GM18520 (cell line): ENCODE results near the gene FAM168A.

Experiments
- ATAC-seq: cut with Tn5 transposase; IDR thresholded peaks from one replicate; pipeline ENCODE4 v1.9.1; 2021; ENCODE audit not compliant: unreplicated experiment

The FAM168A gene

DNA sequence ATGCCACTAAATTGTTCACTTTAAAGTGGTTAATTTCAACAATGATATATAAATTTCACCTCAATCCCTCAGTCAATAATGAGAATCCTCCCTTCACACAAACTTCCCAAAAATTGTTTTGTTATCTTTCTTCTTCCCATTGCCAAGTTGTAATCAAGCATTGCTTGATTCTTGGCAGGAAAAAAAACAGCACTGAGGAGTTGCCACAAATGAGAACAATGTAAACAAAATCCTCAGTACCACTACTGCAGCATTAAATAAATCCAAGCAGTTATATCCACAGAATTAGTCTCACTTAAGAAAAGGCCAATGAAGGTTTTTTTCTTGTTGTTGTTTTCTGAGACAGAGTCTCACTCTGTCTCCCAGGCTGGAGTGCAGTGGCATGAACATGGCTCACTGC, 38.2 kb downstream of the FAM168A start:
- ATAC-seq, result no peak

GRCh38 chr11:73556966-73557365, 40.9 kb downstream of the FAM168A start:
- no peak for ATAC-seq

DNA sequence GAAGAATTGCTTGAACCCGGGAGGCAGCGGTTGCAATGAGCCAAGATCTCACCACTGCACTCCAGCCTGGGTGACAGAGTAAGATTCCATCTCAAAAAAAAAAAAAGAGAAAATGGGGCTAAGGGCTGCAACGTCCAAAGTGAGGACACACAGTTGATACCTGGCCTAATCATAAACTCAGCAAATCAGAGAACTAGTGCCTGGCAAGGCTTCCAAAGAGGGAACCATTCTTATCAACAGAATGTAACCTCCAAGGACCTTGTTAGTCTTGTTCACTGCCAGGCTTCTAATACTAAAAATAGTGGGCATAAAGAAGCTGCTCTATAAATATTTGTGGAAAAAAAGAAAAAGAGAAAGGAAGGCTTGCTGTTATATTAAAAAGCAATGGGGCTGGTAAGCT, 42.3 kb downstream of the FAM168A start:
- ATAC-seq, result no peak

- ATAC-seq, result no peak
Observed at GRCh38 chr11:73554671-73555320, 43.1 kb downstream of the FAM168A start.

GRCh38 chr11:73553266-73553665, 44.6 kb downstream of the FAM168A start:
- no peak for ATAC-seq

- no peak for ATAC-seq
Observed at GRCh38 chr11:73551677-73552076, 46.2 kb downstream of the FAM168A start.

- ATAC-seq, result no peak
Observed at GRCh38 chr11:73549376-73549775, 48.5 kb downstream of the FAM168A start.

DNA sequence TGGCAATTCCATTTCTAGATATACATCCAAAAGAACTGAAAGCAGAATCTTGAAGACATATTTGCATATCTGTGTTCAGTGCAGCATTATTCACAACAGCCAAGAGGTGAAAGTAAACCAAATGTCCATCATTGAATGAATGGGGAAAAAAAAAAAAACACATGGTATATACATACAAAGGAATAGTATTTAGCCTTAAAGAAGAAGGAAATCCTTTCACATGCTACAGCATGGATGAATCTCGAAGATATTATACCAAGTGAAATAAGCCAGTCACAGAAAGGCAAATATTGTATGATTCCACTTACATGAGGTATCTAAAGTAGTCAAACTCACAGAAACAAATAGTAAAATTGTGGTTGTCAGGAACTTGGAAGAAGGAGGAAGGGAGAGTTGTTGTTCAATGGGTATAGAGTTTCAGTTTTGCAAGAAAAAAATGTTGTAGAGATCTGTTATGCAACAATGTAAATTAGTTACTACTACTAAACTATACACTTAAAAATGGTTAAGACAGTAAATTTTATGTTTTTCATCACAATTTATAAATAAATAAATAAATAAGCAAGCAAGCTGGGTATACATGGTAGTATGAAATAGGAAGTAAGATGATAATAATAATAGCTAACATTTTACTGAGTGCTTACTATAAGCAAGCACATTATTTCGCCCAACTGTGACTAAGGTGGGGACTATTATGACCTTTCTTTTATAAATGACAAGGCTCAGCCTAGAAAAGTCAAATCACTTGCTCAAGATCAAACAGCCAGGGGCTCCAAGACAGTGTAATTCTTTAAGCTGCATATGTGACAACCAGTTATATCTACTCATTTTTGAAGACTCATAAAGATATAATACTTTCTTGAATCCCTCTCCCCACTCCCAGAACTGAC, 50.0 kb downstream of the FAM168A start:
- ATAC-seq, result no peak

DNA sequence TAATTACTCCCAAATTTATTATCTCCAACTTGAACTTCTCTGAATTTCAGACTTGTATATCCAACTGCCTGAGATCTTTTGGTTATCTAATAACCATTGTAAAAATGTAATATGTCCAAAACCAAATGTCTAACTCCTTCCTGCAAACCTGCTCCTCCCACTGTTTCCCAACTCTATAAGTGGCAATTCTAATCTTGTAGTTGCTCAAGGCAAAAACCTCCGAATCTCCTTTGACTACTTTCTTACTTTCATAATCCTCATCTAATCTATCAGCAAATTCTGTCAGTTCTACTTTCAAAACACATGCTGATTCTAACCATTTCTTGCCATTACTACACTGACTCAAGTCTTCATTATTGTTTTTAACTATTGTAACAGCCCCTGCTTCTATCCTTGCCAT, 55.7 kb downstream of the FAM168A start:
- no peak for ATAC-seq

- ATAC-seq, result no peak
Observed at GRCh38 chr11:73539506-73540084, 58.3 kb downstream of the FAM168A start.

DNA sequence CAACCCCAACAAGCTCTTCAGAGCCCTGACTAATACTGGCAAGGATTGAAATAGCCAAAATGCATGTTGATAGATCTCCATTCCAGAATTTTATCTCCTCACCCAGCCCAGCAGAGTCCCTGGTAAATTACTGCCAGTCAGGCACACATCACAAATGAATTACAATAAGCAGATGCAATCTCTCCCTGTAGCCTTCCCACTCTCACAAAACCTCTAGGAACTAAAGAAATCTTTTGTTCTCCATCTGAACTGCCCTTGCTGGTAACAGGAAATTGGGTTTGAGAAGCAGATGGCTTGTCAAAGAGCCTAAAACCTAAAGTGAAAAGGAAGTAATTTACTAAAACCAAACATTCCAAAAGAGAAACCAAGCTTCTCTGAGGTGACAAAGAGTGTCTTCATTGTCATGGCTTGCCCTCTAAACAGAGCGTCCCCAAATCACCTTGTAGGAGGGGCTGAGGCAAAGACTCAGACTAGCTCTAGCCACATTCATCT, 59.5 kb downstream of the FAM168A start:
- ATAC-seq, result peak; percentile 70

DNA sequence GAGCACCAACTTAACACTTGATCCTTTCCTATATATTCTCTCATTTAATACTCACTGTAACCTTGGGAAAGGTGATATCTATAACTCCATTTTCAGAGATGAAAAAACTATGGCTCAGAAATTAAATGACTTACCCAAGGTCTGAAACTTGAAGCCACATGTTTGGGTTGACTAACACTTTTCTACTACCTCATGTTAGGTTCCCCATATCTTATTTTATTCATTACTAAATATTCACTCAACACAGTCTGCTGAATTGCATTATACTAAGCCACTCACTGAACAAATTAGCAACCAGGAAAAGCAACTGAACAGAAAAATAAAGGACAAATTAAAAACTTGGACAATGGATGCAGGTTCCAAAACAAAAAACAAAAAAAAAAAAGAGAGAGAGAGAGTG, 59.9 kb downstream of the FAM168A start:
- ATAC-seq, result no peak

- no peak for ATAC-seq
Observed at GRCh38 chr11:73536961-73537360, 61.0 kb downstream of the FAM168A start.

- no peak for ATAC-seq
Observed at GRCh38 chr11:73532310-73532709, 65.6 kb downstream of the FAM168A start.

- ATAC-seq, result no peak
Observed at GRCh38 chr11:73531386-73531785, 66.5 kb downstream of the FAM168A start.

- ATAC-seq, result no peak
Observed at GRCh38 chr11:73530109-73530508, 67.8 kb downstream of the FAM168A start.

DNA sequence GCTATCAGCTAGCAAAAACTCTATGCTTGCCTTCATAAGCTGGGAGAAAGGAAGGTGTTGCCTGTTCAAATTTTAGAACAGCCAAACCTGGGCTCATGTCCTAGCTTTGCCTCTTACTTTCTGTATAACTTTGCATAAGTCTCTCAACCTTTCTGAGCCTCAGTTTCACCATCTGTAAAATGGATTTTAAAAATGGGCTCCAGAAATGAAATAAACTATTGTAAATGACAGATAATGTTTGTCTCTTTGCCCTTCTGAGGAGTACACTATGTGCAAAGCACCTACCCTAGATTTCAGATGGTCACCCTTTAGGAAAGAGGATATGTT, 68.7 kb downstream of the FAM168A start:
- no peak for ATAC-seq

DNA sequence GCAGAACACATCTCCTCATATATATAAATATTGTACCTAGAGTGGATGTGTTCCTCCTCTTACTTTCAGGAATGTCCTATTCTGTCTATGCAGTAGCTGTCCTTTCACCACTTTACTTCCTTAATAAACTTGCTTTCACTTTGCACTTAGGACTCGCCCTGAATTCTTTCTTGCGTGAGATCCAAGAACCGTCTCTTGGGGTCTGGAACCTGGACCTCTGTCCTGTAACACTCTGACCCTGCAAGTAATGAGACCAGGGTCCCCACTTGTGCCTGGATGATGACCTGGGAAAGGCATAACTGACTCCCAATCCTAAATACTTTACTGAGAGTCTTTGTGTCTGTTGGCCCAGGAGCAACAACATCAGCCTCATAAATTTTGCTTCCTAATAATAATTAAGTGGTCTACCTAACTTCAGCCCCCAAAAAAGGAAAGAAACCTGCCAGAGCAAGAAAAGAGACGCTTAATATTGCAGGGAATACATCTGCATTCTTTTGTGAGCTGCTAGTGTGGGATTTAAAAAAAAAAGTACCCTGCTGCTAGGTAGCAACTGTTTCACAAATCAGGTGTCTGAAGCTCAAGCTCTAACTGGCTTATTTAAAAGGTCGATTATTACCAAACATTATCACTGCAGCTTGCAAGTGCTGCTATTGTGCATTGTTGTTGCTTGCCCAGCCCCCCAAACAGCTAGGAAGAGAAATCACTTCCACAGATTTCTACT, 69.3 kb downstream of the FAM168A start:
- ATAC-seq, result no peak

DNA sequence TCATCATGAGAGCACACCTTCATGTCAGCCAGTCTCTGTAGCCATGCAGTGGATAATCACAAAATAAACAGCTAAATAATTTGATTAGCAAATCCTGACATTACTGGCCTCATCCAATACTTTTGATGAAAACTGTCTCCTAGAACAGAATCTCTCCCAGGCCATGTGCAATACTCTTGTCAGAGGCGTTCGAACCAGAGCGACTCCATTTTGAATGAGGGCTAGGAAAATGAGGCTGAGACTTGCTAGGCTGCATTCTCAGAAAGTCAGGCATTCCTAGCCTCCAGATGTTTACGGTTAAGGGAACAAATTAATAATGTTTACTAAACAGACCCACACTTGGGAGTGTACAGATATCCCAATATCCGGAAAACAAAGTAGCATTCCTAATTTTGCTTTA, 69.9 kb downstream of the FAM168A start:
- no peak for ATAC-seq

DNA sequence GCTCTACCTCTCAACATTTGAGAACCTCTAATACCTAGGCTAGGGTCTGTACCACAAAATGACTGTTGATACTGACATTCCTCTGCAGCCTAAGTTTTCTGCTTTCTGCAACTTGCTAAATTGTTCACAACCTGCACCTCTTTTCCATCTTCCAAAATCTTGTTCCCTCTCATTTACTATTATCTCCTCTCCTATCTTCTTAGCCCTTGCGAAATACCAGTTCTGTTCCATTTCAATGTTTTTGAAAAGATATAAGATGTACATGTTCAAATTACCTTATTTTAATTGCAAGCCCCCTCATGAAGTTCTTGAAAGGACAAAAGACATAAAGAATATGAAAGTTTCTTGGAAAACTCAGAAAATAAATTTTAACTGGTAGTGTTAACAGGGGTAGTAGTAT, 72.3 kb downstream of the FAM168A start:
- no peak for ATAC-seq

DNA sequence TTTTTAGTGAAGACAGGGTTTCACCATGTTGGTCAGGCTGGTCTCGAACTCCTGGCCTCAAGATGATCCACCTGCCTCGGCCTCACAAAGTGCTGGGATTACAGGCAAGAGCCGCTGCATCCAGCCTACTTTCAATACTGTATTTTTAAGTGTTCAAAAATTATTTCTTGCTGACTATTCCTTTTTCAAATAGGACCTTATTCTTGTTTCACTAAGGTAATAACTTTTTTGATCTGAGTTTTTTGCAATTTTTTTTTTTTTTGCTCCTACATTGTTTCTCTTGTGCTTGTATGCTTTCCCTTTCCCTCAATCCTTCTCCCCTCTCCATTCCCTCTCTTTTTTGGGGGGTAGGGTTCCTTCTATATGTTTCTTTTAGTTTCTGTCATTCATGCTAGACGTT, 73.1 kb downstream of the FAM168A start:
- no peak for ATAC-seq
